HG02763 (cell line): ENCODE results near the gene TRIM62.

Source experiments
- ATAC-seq: cut with Tn5 transposase; IDR thresholded peaks from one replicate; pipeline ENCODE4 v1.9.1; 2021; ENCODE audit warnings: mild to moderate bottlenecking, moderate library complexity; ENCODE audit not compliant: unreplicated experiment

TRIM62 gene

GRCh38 chr1:33162141-33162540 is 19.7 kb downstream of the TRIM62 start:
- no peak for ATAC-seq

- no peak for ATAC-seq
These were observed 20.7 kb downstream of the TRIM62 start for GRCh38 chr1:33161061-33161681.

- ATAC-seq, result no peak
These were observed 22.3 kb downstream of the TRIM62 start for GRCh38 chr1:33159577-33159976.

- no peak for ATAC-seq
These were observed 23.5 kb downstream of the TRIM62 start for GRCh38 chr1:33158366-33158765.

DNA sequence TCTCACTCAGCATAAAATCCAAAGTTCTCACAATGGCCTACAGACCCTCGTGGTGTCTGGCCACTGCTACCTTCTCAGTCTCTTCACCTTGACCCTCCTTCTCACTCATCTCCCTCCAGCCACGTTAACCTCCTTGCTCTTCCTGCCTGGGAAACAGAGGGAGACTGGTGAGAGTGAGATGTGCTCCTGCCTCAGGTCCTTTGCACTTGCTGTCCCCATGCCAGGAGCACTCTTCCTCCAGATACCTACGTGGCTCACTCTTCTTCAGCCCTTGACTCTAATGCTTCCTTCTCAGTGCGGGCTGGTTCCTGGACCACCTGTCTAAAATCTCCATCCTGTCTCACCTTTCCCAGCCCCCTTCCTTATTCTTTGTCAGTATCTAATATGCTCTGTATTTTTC is 24.7 kb downstream of the TRIM62 start:
- ATAC-seq, result no peak

- no peak for ATAC-seq
These were observed 25.8 kb downstream of the TRIM62 start for GRCh38 chr1:33155877-33156538.

GRCh38 chr1:33153650-33154049 is 28.2 kb downstream of the TRIM62 start:
- ATAC-seq, result no peak

DNA sequence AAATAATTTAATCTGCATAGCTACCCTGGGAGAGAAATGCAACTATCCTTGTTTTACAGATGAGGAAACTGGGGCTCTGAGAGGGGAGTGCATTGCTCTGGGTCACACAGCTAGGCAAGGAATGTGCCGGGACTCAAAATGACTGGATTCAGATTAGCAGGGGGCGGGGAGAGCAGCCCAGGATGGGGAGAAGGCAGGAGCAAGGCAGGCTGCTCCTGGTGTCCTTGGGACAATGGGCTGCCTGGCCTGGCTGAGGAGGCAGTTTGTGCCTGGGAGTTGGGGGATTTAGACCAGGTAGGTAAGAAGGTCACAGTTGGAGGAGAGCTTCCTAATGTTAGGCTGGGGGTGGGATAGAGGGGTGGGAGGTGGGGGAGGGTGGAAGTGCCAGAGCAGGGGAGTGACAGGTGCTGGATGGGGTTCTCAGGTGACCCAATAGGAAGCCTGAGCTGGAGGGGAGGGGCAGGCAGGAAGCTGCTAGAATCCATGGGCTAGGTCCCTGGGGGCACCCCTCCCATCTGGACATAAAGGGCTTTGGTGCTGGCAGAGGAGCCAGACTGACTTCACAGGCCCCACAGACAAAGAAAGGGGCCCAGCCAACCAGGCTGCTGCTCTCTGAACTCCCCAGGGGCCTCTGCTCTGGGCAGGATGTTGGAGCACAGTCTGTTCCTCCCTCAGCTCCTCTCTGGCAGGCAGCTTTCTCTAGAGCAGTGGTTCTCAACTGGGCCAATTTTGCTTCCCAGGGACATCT is 29.0 kb downstream of the TRIM62 start:
- ATAC-seq, result no peak

GRCh38 chr1:33151116-33151515 is 30.7 kb downstream of the TRIM62 start:
- ATAC-seq, result no peak

DNA sequence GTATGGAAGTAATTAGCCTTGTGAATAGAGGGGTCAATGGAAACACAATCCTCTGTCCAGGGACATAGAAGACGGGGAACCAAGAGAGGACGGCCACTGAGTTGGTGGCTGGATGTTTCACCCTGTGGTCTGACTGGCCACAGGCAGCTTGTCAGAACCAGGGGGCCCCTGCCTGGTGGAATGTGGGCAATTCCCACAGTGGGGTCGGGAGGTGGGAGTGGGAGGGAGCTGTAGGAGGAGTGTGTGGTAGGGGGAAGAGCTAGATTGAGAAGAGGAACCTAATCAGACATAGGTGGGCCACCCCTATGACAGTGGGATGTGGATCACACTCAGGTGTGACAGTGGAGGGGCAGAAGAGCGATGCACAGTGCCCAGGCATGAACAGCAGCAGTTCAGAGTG is 31.3 kb downstream of the TRIM62 start:
- no peak for ATAC-seq

DNA sequence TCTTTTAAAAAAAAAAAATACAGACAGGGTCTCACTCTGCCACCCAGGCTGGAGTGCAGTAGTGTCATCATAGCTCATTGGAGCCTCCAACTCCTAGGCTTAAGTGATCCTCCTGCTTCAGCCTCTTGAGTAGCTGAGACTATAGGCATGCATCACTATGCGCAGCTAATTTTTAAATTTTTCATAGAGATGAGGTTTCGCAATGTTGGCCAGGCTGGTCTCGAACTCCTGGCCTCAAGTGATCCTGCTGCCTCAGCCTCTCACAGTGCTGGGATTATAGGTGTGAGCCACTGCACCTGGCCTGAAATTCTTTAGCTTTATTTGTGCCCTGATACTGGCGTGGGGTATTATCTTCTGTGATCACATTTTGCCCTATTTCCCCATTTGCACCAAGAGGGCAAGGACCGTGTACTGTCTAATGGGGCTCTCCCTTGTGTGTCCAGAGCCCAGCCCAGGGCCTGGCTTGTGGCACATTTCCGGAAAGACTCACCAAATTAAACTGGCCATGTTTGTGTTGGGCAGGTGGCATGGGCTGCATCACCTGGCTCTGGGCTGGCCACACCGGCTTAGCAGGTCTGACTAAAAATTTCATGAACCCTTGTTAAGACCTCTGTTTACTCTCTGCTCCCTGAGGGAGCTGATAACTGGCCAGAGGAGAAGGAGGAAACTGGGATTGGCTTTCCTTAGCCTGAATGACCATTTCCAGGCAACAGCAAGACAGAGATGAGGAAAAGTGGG is 32.2 kb downstream of the TRIM62 start:
- no peak for ATAC-seq

- ATAC-seq, result no peak
These were observed 33.2 kb downstream of the TRIM62 start for GRCh38 chr1:33148615-33149014.

- ATAC-seq, result no peak
These were observed 33.9 kb downstream of the TRIM62 start for GRCh38 chr1:33147997-33148314.

- ATAC-seq, result no peak
These were observed 34.4 kb downstream of the TRIM62 start for GRCh38 chr1:33147275-33147996.

GRCh38 chr1:33146003-33146402 is 35.8 kb downstream of the TRIM62 start:
- ATAC-seq, result no peak

- no peak for ATAC-seq
These were observed 38.1 kb downstream of the TRIM62 start for GRCh38 chr1:33143698-33144097.

DNA sequence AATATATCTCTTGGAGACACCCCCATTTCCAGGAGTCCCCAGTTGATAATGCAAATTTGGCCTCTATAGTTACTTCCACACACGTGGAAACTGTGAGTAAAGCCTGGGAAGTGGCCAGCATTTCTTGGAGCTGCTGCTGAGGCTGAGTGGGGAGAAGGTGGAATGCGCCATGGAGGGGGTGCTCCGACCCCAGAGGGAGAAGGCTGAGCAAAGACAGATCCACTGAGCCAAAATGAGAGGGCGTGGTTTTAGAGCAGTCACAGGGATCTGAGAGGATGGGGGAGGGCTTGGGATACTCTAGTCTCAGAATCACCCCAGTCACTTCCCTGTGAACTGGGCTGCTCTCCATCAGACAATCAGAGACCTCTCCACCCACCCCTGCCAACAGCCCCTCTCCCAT is 38.7 kb downstream of the TRIM62 start:
- ATAC-seq, result no peak

DNA sequence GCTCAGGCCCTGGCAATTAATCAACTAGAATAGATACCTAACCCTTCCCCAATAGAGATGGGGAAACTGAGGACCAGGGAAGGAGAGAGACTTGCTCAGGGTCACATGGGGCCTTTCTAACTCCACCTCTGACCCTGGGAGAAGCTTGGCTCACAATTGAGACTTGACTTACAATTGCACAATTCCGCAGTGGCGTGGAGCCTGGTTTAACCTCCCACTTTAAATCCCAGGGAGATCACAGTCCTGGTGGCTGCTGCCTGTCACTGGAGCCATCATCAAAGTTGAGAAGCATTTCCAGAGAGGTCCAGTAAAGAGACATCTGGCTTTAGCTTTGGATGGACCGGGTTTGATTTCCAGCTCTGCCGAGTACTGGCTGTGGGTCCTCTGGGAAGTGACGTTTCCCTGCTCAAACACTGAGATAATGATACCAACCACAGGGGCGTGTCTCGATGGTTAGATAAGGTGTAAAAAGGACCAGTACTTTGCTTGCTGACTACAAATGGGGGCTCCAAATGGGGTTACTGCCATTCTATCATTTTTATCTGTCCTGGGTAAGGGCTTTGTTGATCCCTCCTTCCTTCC is 39.3 kb downstream of the TRIM62 start:
- no peak for ATAC-seq

GRCh38 chr1:33141781-33142180 is 40.1 kb downstream of the TRIM62 start:
- ATAC-seq, result no peak

GRCh38 chr1:33141216-33141615 is 40.6 kb downstream of the TRIM62 start:
- ATAC-seq, result no peak
